Body of pancreas (tissue), 4 donors: ENCODE measurements around the gene TOMM7.
"Not testable (repeated sequence)": the region's sequence is repeated elsewhere in the genome, so short reads cannot be mapped to it uniquely, and the experiment has no call there.

Experiments used
- POLR2A ChIP-seq, 3 donors: fragments of 450-650 bp; IDR thresholded peaks; one replicate each; pipeline ENCODE4 v1.6.1; 2016; ENCODE audit warnings: antibody characterized with exemption in 3 of 3, mild to moderate bottlenecking in 2 of 3
- TF ChIP-seq, protein P1 (sequence below), 7 experiments: fragments of 450-650 bp in 4 of 7; fragments of 200-600 bp in 3 of 7; sonication (generic) in 3 of 7; IDR thresholded peaks; one replicate each; pipeline ENCODE4 v1.5.1; 2016 to 2019; ENCODE audit warnings: antibody characterized with exemption in 7 of 7

DNA sequence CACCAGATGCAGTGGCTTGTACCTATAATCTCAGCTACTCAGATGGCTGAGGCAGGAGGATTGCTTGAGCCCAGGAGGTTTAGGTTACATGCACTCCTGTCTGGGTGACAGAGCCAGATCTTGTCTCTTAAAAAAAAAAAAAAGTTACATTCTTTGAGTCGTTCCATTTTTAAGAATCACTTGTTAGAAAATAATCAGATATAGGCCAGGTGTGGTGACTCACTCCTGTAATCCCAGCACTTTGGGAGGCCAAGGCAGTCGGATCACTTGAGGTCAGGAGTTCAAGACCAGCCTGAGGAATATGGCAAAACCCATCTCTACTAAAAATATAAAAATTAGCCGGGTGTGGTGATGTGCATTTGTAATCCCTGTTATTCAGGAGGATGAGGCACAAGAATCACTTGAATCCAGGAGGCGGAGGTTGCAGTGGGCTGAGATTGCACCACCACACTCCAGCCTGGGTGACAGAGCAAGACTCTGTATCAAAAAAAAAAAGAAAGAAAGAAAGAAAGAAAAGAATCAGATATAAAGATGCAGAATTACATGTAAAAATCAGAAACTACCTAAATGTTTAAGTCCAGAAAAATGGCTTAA is 42.8 kb downstream of the TOMM7 start:
- TF ChIP-seq, protein P1, sequence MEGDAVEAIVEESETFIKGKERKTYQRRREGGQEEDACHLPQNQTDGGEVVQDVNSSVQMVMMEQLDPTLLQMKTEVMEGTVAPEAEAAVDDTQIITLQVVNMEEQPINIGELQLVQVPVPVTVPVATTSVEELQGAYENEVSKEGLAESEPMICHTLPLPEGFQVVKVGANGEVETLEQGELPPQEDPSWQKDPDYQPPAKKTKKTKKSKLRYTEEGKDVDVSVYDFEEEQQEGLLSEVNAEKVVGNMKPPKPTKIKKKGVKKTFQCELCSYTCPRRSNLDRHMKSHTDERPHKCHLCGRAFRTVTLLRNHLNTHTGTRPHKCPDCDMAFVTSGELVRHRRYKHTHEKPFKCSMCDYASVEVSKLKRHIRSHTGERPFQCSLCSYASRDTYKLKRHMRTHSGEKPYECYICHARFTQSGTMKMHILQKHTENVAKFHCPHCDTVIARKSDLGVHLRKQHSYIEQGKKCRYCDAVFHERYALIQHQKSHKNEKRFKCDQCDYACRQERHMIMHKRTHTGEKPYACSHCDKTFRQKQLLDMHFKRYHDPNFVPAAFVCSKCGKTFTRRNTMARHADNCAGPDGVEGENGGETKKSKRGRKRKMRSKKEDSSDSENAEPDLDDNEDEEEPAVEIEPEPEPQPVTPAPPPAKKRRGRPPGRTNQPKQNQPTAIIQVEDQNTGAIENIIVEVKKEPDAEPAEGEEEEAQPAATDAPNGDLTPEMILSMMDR (IDR thresholded peaks at IDR 0.05), result not testable (repeated sequence)
- TF ChIP-seq POLR2A (IDR thresholded peaks at IDR 0.05), result not testable (repeated sequence)
